ENCODE data around the gene LMX1A. TPM values are rescaled to one million over a fixed set of nuclear protein-coding genes. Genes with fewer than 3 reads are reported as not detected.

The LMX1A gene
- total RNA-seq, 1 donor from 2014 or later = not detected

GRCh38 chr1:165257969-165258459 is 98.5 kb downstream of the LMX1A start:
- H3K4me3 ChIP-seq (ENCODE audit: low read depth, low read length) = no peak overlapping the region
- H3K36me3 ChIP-seq (ENCODE audit: control insufficient read depth, insufficient read depth, low read length) = no peaks in the 10 kb centered on the region
- FAIRE-seq = no peak
- TF ChIP-seq CTCF (IDR thresholded peaks at IDR 0.05; ENCODE audit: insufficient read depth, low read length, severe bottlenecking) = peak; percentile 84
- peak; percentile 73 for DNase-seq (ENCODE audit: low read depth)
- peaks cover 2% of the 10 kb centered on the region for H3K27me3 ChIP-seq (ENCODE audit: control insufficient read depth, insufficient read depth, low read length)

GRCh38 chr1:165254896-165255625 is 101.5 kb downstream of the LMX1A start:
- no peak for DNase-seq (ENCODE audit: low read depth)
- TF ChIP-seq CTCF (IDR thresholded peaks at IDR 0.05; ENCODE audit: insufficient read depth, low read length, severe bottlenecking) = no peak
- Histone ChIP-seq H3K4me3 (ENCODE audit: low read depth, low read length) (no peak overlapping the region), H3K36me3 (ENCODE audit: control insufficient read depth, insufficient read depth, low read length) (no peaks in the 10 kb centered on the region), H3K27me3 (ENCODE audit: control insufficient read depth, insufficient read depth, low read length) (peaks cover 2% of the 10 kb centered on the region)
- FAIRE-seq = no peak

- TF ChIP-seq CTCF (IDR thresholded peaks at IDR 0.05; ENCODE audit: insufficient read depth, low read length, severe bottlenecking) = no peak
- FAIRE-seq = no peak
- no peak for DNase-seq (ENCODE audit: low read depth)
- H3K4me3 ChIP-seq (ENCODE audit: low read depth, low read length) = no peak overlapping the region
- H3K36me3 ChIP-seq (ENCODE audit: control insufficient read depth, insufficient read depth, low read length) = no peaks in the 10 kb centered on the region
- H3K27me3 ChIP-seq (ENCODE audit: control insufficient read depth, insufficient read depth, low read length) = peaks cover 2% of the 10 kb centered on the region
These were observed 102.1 kb downstream of the LMX1A start for GRCh38 chr1:165254376-165254775.

- Histone ChIP-seq H3K27me3 (ENCODE audit: control insufficient read depth, insufficient read depth, low read length) (peaks cover 2% of the 10 kb centered on the region), H3K36me3 (ENCODE audit: control insufficient read depth, insufficient read depth, low read length) (no peaks in the 10 kb centered on the region), H3K4me3 (ENCODE audit: low read depth, low read length) (no peak overlapping the region)
- DNase-seq (ENCODE audit: low read depth) (no peak), FAIRE-seq (no peak)
- no peak for TF ChIP-seq CTCF (IDR thresholded peaks at IDR 0.05; ENCODE audit: insufficient read depth, low read length, severe bottlenecking)
These were observed 102.7 kb downstream of the LMX1A start for GRCh38 chr1:165253818-165254254.

GRCh38 chr1:165248969-165249571 is 107.4 kb downstream of the LMX1A start:
- no peak for TF ChIP-seq CTCF (IDR thresholded peaks at IDR 0.05; ENCODE audit: insufficient read depth, low read length, severe bottlenecking)
- H3K4me3 ChIP-seq (ENCODE audit: low read depth, low read length) = no peak overlapping the region
- peak; percentile 28 for FAIRE-seq
- H3K27me3 ChIP-seq (ENCODE audit: control insufficient read depth, insufficient read depth, low read length) = peaks cover 2% of the 10 kb centered on the region
- no peaks in the 10 kb centered on the region for H3K36me3 ChIP-seq (ENCODE audit: control insufficient read depth, insufficient read depth, low read length)
- no peak for DNase-seq (ENCODE audit: low read depth)

Measured in bronchial epithelial cell (primary cell).